GM12878 (cell line): ENCODE measurements around the gene KRT71. TPM values are rescaled to one million over a fixed set of nuclear protein-coding genes. Genes with fewer than 3 reads are reported as not detected.

Source experiments
- ATAC-seq: fragments of 200-7000 bp; cut with Tn5 transposase; 3 replicates; pipeline ENCODE4 v1.9.1; 2020; ENCODE audit warnings: mild to moderate bottlenecking, moderate library complexity
- BruUV-seq: library from RNA; stranded (reverse); fragments of 400-500 nt; replicated peaks from 2 replicates; lab custom pipeline; 2021; lab: Mats Ljungman, UMichigan
- CTCF ChIA-PET: fragments of 300-600 bp; sonication (Branson Sonifier 250); formaldehyde crosslinking; extraction: SDS; loops from one replicate; lab custom pipeline; 2021; ENCODE audit warnings: inconsistent platforms; lab: Yijun Ruan, JAX
- POLR2A ChIA-PET: fragments of 350-600 bp; formaldehyde crosslinking; extraction: SDS; loops from one replicate; lab custom pipeline; 2021; ENCODE audit warnings: inconsistent platforms; lab: Charles Lee
- RAD21 ChIA-PET: fragments of 300-600 bp; sonication (Branson Sonifier 250); formaldehyde crosslinking; loops from one replicate; lab custom pipeline; 2023; ENCODE audit warnings: antibody characterized with exemption; ENCODE audit not compliant: unreplicated experiment; lab: Charles Lee
- SMC1A ChIA-PET: fragments of 300-600 bp; sonication (Branson Sonifier 250); formaldehyde crosslinking; loops from one replicate; lab custom pipeline; 2023; ENCODE audit not compliant: unreplicated experiment, uncharacterized antibody; lab: Charles Lee
- DNase-seq: peaks from one replicate; pipeline ENCODE4 v3.0.0-alpha.2; 2011; ENCODE audit warnings: low read depth, low spot score
- FAIRE-seq: peaks from 3 replicates; lab custom pipeline; 2011; peaks lifted over from hg19 to GRCh38; lab: Jason Lieb, UNC
- H2AFZ ChIP-seq: 2 replicates; pipeline ENCODE4 v1.6.0; 2011; ENCODE audit warnings: low read depth, low read length, control low read depth; ENCODE audit not compliant: control insufficient read depth
- H3K27ac ChIP-seq: 2 replicates; pipeline ENCODE4 v1.5.1; 2011; ENCODE audit warnings: control low read depth; ENCODE audit not compliant: control insufficient read depth, insufficient read depth
- H3K27me3 ChIP-seq, 2 experiments: replicated peaks in 1 of 2; 2 replicates each; pipeline versions ENCODE4 v1.6.0 to v1.6.1; 2011; ENCODE audit warnings: low read length in 1 of 2; ENCODE audit not compliant: control insufficient read depth in 2 of 2, insufficient read depth in 2 of 2
- H3K36me3 ChIP-seq, 2 experiments: 2 replicates each; pipeline ENCODE4 v1.5.1; 2011; ENCODE audit warnings: low read length in 1 of 2; ENCODE audit not compliant: control insufficient read depth in 2 of 2, insufficient read depth in 2 of 2
- H3K4me1 ChIP-seq: 2 replicates; pipeline ENCODE4 v1.6.1; 2011; ENCODE audit warnings: mild to moderate bottlenecking, low read length, moderate library complexity, mixed read lengths; ENCODE audit not compliant: control insufficient read depth, insufficient read depth
- H3K4me2 ChIP-seq: 2 replicates; pipeline ENCODE4 v1.6.0; 2011; ENCODE audit warnings: control low read depth; ENCODE audit not compliant: control insufficient read depth, insufficient read depth
- H3K4me3 ChIP-seq: fragments of 200-600 bp; sonication (generic); 2 replicates; pipeline ENCODE4 v1.5.1; 2016
- H3K79me2 ChIP-seq: 2 replicates; pipeline ENCODE4 v1.6.0; 2011; ENCODE audit warnings: low read length; ENCODE audit not compliant: control insufficient read depth, insufficient read depth
- H3K9ac ChIP-seq: 2 replicates; pipeline ENCODE4 v1.8.0; 2011; ENCODE audit warnings: low read length, control low read depth, mixed read lengths; ENCODE audit not compliant: control insufficient read depth, insufficient read depth
- H3K9me3 ChIP-seq: replicated peaks from 3 replicates; pipeline ENCODE4 v1.5.1; 2011; ENCODE audit warnings: mild to moderate bottlenecking, low read length; ENCODE audit not compliant: control insufficient read depth, insufficient read depth
- H4K20me1 ChIP-seq: 2 replicates; pipeline ENCODE4 v1.6.0; 2011; ENCODE audit not compliant: control insufficient read depth, insufficient read depth
- HDAC6 ChIP-seq: fragments of 200-600 bp; sonication (generic); IDR thresholded peaks from one replicate; pipeline ENCODE4 v1.8.0; 2017; ENCODE audit warnings: antibody characterized with exemption; ENCODE audit not compliant: unreplicated experiment
- IKZF2 ChIP-seq, 2 experiments: fragments of 450-650 bp; IDR thresholded peaks; 2 replicates each; pipeline ENCODE4 v1.6.1; 2017; ENCODE audit warnings: mild to moderate bottlenecking in 2 of 2, moderate library complexity in 2 of 2
- TCF3 ChIP-seq: IDR thresholded peaks from 2 replicates; pipeline ENCODE4 v1.6.1; 2012; ENCODE audit warnings: low read depth, mild to moderate bottlenecking, low read length, borderline replicate concordance; ENCODE audit not compliant: insufficient read depth
- TCF7 ChIP-seq: IDR thresholded peaks from 2 replicates; pipeline ENCODE4 v1.6.1; 2014; ENCODE audit warnings: antibody characterized with exemption, borderline replicate concordance
- ZZZ3 ChIP-seq: IDR thresholded peaks from 2 replicates; pipeline ENCODE4 v1.6.1; 2011; ENCODE audit warnings: low read depth; ENCODE audit not compliant: control insufficient read depth, insufficient read length
- WGBS: methylation state at CpG from one replicate; pipeline ENCODE4 v1.1.6; 2016; ENCODE audit warnings: low lambda C conversion rate; ENCODE audit not compliant: insufficient replicate concordance, insufficient coverage; ENCODE audit errors: missing lambda C conversion rate; 5-methylcytosine and 5-hydroxymethylcytosine counted together
- in situ Hi-C: fragments of 300-500 bp; cut with MboI; formaldehyde crosslinking; loops from 9 replicates; pipeline ENCODE4 v1.14.3; 2018; ENCODE audit warnings: mixed read lengths
- intact Hi-C: fragments of 100-400 bp; cut with micrococcal nuclease; formaldehyde crosslinking; loops from one replicate; pipeline ENCODE4 v1.14.2; 2022; ENCODE audit not compliant: unreplicated experiment
- polyA plus RNA-seq, 11 experiments: library from polyadenylated mRNA; depleted of rRNA in 4 of 11; unstranded in 6 of 11; stranded (reverse) in 5 of 11; fragments of >200 nt; fragmentation: Nextera tagmentation in 4 of 11; fragmentation: Illumina TruSeq in 1 of 11; extraction: Ambion mirVana in 4 of 11; extraction: Trizol in 1 of 11; gene quantifications; 1 replicate in 1 of 11; 2 replicates in 10 of 11; pipeline versions ENCODE4 v1.2.1 to v1.2.3, GENCODE V29; 2011 to 2016; ENCODE audit warnings: inconsistent platforms in 2 of 11, missing spikeins in 2 of 11, low read depth in 1 of 11
- total RNA-seq, 4 experiments: library from RNA; depleted of rRNA in 3 of 4; stranded (reverse); fragments of >200 nt in 3 of 4; fragmentation: Illumina TruSeq in 1 of 4; extraction: Trizol in 1 of 4; gene quantifications; 2 replicates each; pipeline versions ENCODE4 v1.2.1 to v1.2.3, GENCODE V29; 2013 to 2021
- TF ChIP-seq, protein P1 (sequence below): fragments of 450-650 bp; IDR thresholded peaks from 2 replicates; pipeline ENCODE4 v1.6.1; 2016; ENCODE audit warnings: mild to moderate bottlenecking, moderate library complexity, borderline replicate concordance

Gene KRT71
- total and polyA plus RNA-seq, 10 of the 15 experiments (the other 5 are each of a cell fraction or from before 2014, with no cell fraction given), result not detected

DNA sequence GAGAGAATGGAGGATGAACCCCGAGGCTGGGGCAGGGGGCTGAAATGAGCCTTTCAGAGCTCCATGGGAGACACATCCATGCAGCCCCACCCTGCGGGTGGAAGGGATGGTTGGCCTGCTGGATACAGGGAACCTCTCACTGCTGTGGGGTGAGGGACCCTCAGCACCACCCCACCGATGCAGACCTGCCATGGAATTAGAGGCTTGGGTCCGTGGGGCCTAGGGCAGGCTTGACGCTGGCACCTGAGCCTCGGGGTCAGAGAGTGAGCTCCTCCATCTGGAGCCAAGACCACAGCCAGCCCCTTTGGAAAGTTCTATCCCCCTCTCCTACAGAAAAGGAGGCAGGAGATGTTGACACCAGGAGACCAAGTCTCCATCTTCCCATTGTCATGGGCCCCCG lies 28.1 kb upstream of the KRT71 start:
- no peaks in the 10 kb centered on the region for H3K79me2 ChIP-seq
- in situ Hi-C loops, result loop anchor here (10.0 kb wide), 1 partner anchor 284 kb away; no protein-coding TSS in a partner anchor
- peaks cover 3 to 7% of the 10 kb centered on the region in 2 experiments; a peak in 3 of 4 replicates for H3K27me3 ChIP-seq
- ChIA-PET CTCF (interaction anchor here (0.6 to 5.3 kb wide), 3 partner anchors 177 to 299 kb away, joined by 3 to 36 read pairs (median 4); no protein-coding TSS in a partner anchor), RAD21 (no interaction called here)
- peaks cover 2% of the 10 kb centered on the region; the same call in 1 of the 2 replicates for H4K20me1 ChIP-seq
- WGBS, result 22% methylated on average over 7 of the region's 7 CpGs
- no peak for FAIRE-seq
- no peak overlapping the region for H3K4me2 ChIP-seq
- no TSS peak for BruUV-seq
- no peak overlapping the region for H3K27ac ChIP-seq
- H3K9ac ChIP-seq, result no peak overlapping the region
- H3K36me3 ChIP-seq, result no peaks in the 10 kb centered on the region
- no peak for ATAC-seq
- no peak overlapping the region for H3K4me3 ChIP-seq
- no peak for TF ChIP-seq IKZF2 (IDR thresholded peaks at IDR 0.05)
- no peak for TF ChIP-seq ZZZ3
- no peak for TF ChIP-seq HDAC6
- TF ChIP-seq TCF7, result no peak
- TF ChIP-seq TCF3, result no peak
- TF ChIP-seq, all 136 proteins: peak for 0
- ChIA-PET POLR2A (no interaction called here), SMC1A (interaction anchor here (0.6 kb wide), 1 partner anchor 55 kb away, joined by 3 read pairs; no protein-coding TSS in a partner anchor)
- Histone ChIP-seq H3K4me1 (no peaks in the 10 kb centered on the region), H3K9me3 (no peaks in the 10 kb centered on the region), H2AFZ (no peak overlapping the region)
- no peak for DNase-seq
- intact Hi-C loops, result no loop called here

DNA sequence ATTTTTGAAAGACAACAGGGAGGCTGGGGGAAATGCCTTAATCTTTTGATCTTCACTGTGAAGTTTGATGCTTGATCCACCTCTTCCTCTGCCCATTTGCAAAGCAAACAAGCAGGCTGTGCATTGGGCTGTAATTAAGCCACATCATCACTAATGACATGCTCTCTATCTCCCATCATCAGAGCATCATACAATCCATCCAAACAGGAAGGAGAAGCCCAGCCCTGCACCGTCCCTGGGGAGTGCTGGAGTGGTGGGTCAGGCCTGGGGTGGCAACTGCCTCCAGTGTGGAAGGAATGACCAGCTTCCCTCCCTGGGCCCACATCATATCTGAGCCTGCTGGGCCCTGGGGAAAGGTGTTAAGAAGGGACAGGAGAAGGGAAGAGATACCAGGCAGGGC lies 27.6 kb upstream of the KRT71 start:
- H3K79me2 ChIP-seq, result no peaks in the 10 kb centered on the region
- FAIRE-seq (no peak), DNase-seq (no peak), ATAC-seq (no peak)
- ChIA-PET POLR2A (interaction anchor here (0.6 kb wide), 2 partner anchors 403 to 570 kb away, joined by 3 to 5 read pairs; no protein-coding TSS in a partner anchor), SMC1A (no interaction called here), RAD21 (no interaction called here), CTCF (interaction anchor here (0.7 to 5.3 kb wide), 4 partner anchors 290 to 299 kb away, joined by 4 to 36 read pairs (median 6); no protein-coding TSS in a partner anchor)
- in situ Hi-C loops (loop anchor here (10.0 kb wide), 1 partner anchor 284 kb away; no protein-coding TSS in a partner anchor), intact Hi-C loops (no loop called here)
- H3K36me3 ChIP-seq, result no peaks in the 10 kb centered on the region
- H3K4me3 ChIP-seq, result no peak overlapping the region
- no peaks in the 10 kb centered on the region for H3K4me1 ChIP-seq
- H3K4me2 ChIP-seq, result no peak overlapping the region
- H2AFZ ChIP-seq, result no peak overlapping the region
- peaks cover 3 to 7% of the 10 kb centered on the region in 2 experiments; a peak in 3 of 4 replicates for H3K27me3 ChIP-seq
- no peaks in the 10 kb centered on the region for H3K9me3 ChIP-seq
- no TSS peak for BruUV-seq
- no peak overlapping the region for H3K9ac ChIP-seq
- no peak overlapping the region for H3K27ac ChIP-seq
- WGBS, result 0% methylated on average over 1 of the region's 1 CpG
- H4K20me1 ChIP-seq, result peaks cover 4% of the 10 kb centered on the region; the same call in 1 of the 2 replicates
- TF ChIP-seq, protein P1, sequence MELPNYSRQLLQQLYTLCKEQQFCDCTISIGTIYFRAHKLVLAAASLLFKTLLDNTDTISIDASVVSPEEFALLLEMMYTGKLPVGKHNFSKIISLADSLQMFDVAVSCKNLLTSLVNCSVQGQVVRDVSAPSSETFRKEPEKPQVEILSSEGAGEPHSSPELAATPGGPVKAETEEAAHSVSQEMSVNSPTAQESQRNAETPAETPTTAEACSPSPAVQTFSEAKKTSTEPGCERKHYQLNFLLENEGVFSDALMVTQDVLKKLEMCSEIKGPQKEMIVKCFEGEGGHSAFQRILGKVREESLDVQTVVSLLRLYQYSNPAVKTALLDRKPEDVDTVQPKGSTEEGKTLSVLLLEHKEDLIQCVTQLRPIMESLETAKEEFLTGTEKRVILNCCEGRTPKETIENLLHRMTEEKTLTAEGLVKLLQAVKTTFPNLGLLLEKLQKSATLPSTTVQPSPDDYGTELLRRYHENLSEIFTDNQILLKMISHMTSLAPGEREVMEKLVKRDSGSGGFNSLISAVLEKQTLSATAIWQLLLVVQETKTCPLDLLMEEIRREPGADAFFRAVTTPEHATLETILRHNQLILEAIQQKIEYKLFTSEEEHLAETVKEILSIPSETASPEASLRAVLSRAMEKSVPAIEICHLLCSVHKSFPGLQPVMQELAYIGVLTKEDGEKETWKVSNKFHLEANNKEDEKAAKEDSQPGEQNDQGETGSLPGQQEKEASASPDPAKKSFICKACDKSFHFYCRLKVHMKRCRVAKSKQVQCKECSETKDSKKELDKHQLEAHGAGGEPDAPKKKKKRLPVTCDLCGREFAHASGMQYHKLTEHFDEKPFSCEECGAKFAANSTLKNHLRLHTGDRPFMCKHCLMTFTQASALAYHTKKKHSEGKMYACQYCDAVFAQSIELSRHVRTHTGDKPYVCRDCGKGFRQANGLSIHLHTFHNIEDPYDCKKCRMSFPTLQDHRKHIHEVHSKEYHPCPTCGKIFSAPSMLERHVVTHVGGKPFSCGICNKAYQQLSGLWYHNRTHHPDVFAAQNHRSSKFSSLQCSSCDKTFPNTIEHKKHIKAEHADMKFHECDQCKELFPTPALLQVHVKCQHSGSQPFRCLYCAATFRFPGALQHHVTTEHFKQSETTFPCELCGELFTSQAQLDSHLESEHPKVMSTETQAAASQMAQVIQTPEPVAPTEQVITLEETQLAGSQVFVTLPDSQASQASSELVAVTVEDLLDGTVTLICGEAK, result no peak
